ENCODE results near the gene PCDHGA11. TPM values are rescaled to one million over a fixed set of nuclear protein-coding genes. Genes with fewer than 3 reads are reported as not detected.
"Not testable (repeated sequence)": the region's sequence is repeated elsewhere in the genome, so short reads cannot be mapped to it uniquely, and the experiment has no call there.

Gene PCDHGA11
- total and polyA plus RNA-seq, 10 of the 15 experiments (the other 5 are each of a cell fraction or from before 2014, with no cell fraction given): 0.21 to 3.4 (median 2.2) TPM

DNA sequence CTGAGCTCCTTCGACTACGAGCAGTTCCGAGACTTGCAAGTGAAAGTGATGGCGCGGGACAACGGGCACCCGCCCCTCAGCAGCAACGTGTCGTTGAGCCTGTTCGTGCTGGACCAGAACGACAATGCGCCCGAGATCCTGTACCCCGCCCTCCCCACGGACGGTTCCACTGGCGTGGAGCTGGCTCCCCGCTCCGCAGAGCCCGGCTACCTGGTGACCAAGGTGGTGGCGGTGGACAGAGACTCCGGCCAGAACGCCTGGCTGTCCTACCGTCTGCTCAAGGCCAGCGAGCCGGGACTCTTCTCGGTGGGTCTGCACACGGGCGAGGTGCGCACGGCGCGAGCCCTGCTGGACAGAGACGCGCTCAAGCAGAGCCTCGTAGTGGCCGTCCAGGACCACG lies 11.5 kb downstream of the PCDHGA11 start:
- RAD21 ChIA-PET (ENCODE audit: unreplicated experiment); H3K4me2 ChIP-seq (ENCODE audit: control insufficient read depth, insufficient read depth); H3K79me2 ChIP-seq (ENCODE audit: control insufficient read depth, insufficient read depth, low read length); H3K27ac ChIP-seq (ENCODE audit: control insufficient read depth, insufficient read depth); H2AFZ ChIP-seq (ENCODE audit: control insufficient read depth, low read depth, low read length); H3K36me3 ChIP-seq (ENCODE audit: control insufficient read depth in 2 of 2, insufficient read depth in 2 of 2, low read length in 1 of 2); POLR2A ChIA-PET; FAIRE-seq; H3K9ac ChIP-seq (ENCODE audit: control insufficient read depth, insufficient read depth, low read length); DNase-seq (ENCODE audit: low read depth, low spot score); in situ Hi-C loops (cut with MboI); H3K4me1 ChIP-seq (ENCODE audit: control insufficient read depth, insufficient read depth, low read length); intact Hi-C loops (cut with micrococcal nuclease; ENCODE audit: unreplicated experiment); ATAC-seq; H4K20me1 ChIP-seq (ENCODE audit: control insufficient read depth, insufficient read depth); H3K27me3 ChIP-seq (replicated peaks in 1 of 2; ENCODE audit: control insufficient read depth in 2 of 2, insufficient read depth in 2 of 2, low read length in 1 of 2); BruUV-seq (replicated peaks); H3K4me3 ChIP-seq: not testable (repeated sequence)
- CTCF ChIA-PET: interaction anchor here (2.6 to 2.9 kb wide), 2 partner anchors 11 to 131 kb away, joined by 36 to 46 read pairs; partner anchors contain the start of gene PCDHGA11
- WGBS (ENCODE audit: insufficient coverage, insufficient replicate concordance, low lambda C conversion rate, missing lambda C conversion rate): 99% methylated on average over 16 of the region's 38 CpGs
- SMC1A ChIA-PET (ENCODE audit: uncharacterized antibody, unreplicated experiment): interaction anchor here (0.6 kb wide), 1 partner anchor 92 kb away, joined by 3 read pairs; no protein-coding TSS in a partner anchor
- peaks cover 16% of the 10 kb centered on the region; the same call in 2 of the 3 replicates for H3K9me3 ChIP-seq (replicated peaks; ENCODE audit: control insufficient read depth, insufficient read depth, low read length)

- 80% methylated on average over 22 of the region's 29 CpGs for WGBS (ENCODE audit: insufficient coverage, insufficient replicate concordance, low lambda C conversion rate, missing lambda C conversion rate)
- intact Hi-C loops (cut with micrococcal nuclease; ENCODE audit: unreplicated experiment); ATAC-seq: not testable (repeated sequence)
These were observed 11.9 kb downstream of the PCDHGA11 start for GRCh38 chr5:141432726-141433125.

More at GRCh38 chr5:141432726-141433125, 11.9 kb downstream of the PCDHGA11 start:
- SMC1A ChIA-PET (ENCODE audit: uncharacterized antibody, unreplicated experiment); H3K4me1 ChIP-seq (ENCODE audit: control insufficient read depth, insufficient read depth, low read length); H3K36me3 ChIP-seq (ENCODE audit: control insufficient read depth in 2 of 2, insufficient read depth in 2 of 2, low read length in 1 of 2); RAD21 ChIA-PET (ENCODE audit: unreplicated experiment); CTCF ChIA-PET; POLR2A ChIA-PET; H2AFZ ChIP-seq (ENCODE audit: control insufficient read depth, low read depth, low read length); H4K20me1 ChIP-seq (ENCODE audit: control insufficient read depth, insufficient read depth); H3K27ac ChIP-seq (ENCODE audit: control insufficient read depth, insufficient read depth); in situ Hi-C loops (cut with MboI); H3K79me2 ChIP-seq (ENCODE audit: control insufficient read depth, insufficient read depth, low read length); H3K9ac ChIP-seq (ENCODE audit: control insufficient read depth, insufficient read depth, low read length); H3K27me3 ChIP-seq (replicated peaks in 1 of 2; ENCODE audit: control insufficient read depth in 2 of 2, insufficient read depth in 2 of 2, low read length in 1 of 2); FAIRE-seq; H3K4me3 ChIP-seq; DNase-seq (ENCODE audit: low read depth, low spot score); BruUV-seq (replicated peaks); H3K4me2 ChIP-seq (ENCODE audit: control insufficient read depth, insufficient read depth): not testable (repeated sequence)
- H3K9me3 ChIP-seq (replicated peaks; ENCODE audit: control insufficient read depth, insufficient read depth, low read length): peaks cover 13% of the 10 kb centered on the region; the same call in 2 of the 3 replicates
